ENCODE results near the gene NLRP13.

- TF ChIP-seq, protein P1, sequence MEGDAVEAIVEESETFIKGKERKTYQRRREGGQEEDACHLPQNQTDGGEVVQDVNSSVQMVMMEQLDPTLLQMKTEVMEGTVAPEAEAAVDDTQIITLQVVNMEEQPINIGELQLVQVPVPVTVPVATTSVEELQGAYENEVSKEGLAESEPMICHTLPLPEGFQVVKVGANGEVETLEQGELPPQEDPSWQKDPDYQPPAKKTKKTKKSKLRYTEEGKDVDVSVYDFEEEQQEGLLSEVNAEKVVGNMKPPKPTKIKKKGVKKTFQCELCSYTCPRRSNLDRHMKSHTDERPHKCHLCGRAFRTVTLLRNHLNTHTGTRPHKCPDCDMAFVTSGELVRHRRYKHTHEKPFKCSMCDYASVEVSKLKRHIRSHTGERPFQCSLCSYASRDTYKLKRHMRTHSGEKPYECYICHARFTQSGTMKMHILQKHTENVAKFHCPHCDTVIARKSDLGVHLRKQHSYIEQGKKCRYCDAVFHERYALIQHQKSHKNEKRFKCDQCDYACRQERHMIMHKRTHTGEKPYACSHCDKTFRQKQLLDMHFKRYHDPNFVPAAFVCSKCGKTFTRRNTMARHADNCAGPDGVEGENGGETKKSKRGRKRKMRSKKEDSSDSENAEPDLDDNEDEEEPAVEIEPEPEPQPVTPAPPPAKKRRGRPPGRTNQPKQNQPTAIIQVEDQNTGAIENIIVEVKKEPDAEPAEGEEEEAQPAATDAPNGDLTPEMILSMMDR (IDR thresholded peaks at IDR 0.05): no peak
- TF ChIP-seq EP300 (IDR thresholded peaks at IDR 0.05): no peak
- TF ChIP-seq POLR2A (IDR thresholded peaks at IDR 0.05): no peak
Observed at GRCh38 chr19:55857974-55858373, 74.2 kb downstream of the NLRP13 start.
